Measurements from ENCODE around the gene TULP4.

The TULP4 gene

DNA sequence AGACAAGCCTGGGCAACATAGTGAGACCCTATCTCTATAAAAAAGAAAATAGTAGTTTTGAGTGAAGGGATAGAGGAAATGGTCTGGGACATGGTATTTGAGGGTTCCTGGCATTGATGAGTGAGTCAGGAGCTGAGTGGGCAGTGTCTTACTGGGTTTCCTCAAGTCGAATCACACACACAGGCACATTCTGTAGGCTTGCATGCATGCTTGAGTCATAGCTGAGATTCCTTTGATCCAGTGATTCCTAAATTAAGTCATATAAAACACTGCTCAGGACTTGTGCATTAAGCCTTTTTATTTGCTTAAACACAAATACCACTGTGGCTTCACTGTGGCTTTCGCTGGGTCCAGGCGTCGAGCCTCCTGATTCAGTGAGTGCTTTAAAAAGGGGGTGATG lies 175.8 kb downstream of the TULP4 start:
- Histone ChIP-seq H3K4me1 (ENCODE audit: insufficient read depth, low read length) (no peaks in the 10 kb centered on the region), H3K36me3 (ENCODE audit: insufficient read depth, low read length) (peaks cover 30% of the 10 kb centered on the region), H3K4me3 (ENCODE audit: low read length) (no peak overlapping the region), H2AFZ (ENCODE audit: low read depth, low read length) (no peak overlapping the region), H3K9me3 (ENCODE audit: low read length) (no peaks in the 10 kb centered on the region), H3K27me3 (ENCODE audit: insufficient read depth, low read length) (no peaks in the 10 kb centered on the region)

DNA sequence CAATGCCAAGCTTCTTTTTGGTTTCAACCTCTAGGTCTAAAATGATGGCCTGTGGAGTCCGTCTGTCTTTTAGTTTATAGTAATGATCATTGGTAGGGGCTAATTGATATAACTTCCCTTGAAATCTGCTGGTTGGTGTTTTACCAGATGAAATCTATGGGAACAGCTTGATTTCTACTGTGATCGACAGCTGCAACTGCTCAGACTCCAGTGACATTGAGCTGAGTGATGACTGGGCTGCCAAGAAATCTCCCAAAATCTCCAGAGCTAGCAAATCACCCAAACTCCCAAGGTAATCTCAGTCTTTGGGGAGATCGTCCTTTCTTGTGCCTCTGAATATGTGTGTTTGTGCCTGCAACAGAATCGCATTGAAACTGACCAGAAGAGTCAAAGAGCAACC lies 177.2 kb downstream of the TULP4 start:
- Histone ChIP-seq H3K36me3 (ENCODE audit: insufficient read depth, low read length) (peaks cover 26% of the 10 kb centered on the region), H3K9me3 (ENCODE audit: low read length) (no peaks in the 10 kb centered on the region), H2AFZ (ENCODE audit: low read depth, low read length) (no peak overlapping the region), H3K27me3 (ENCODE audit: insufficient read depth, low read length) (no peaks in the 10 kb centered on the region), H3K4me1 (ENCODE audit: insufficient read depth, low read length) (no peaks in the 10 kb centered on the region), H3K4me3 (ENCODE audit: low read length) (no peak overlapping the region)

DNA sequence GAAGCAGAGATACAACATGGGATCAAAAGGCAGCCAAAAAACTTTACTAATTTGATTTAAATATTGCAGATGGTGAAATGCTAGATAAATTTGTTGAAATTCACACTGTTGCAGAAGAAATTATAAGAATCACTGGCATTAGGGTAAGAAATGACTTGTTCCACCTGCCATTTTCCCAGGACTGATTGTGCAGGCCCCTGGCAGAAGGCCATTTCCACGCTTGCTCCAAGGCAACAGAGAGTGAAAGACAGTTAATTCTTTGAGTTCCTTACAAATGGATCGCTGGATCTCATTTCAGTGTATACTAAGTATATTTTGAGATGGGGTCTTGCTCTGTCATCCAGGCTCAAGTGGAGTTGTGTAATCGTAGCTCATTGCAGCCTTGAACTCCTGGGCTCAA lies 180.6 kb downstream of the TULP4 start:
- no peak overlapping the region for H3K4me3 ChIP-seq (ENCODE audit: low read length)
- H3K27me3 ChIP-seq (ENCODE audit: insufficient read depth, low read length): no peaks in the 10 kb centered on the region
- no peaks in the 10 kb centered on the region for H3K9me3 ChIP-seq (ENCODE audit: low read length)
- H3K36me3 ChIP-seq (ENCODE audit: insufficient read depth, low read length): peaks cover 31% of the 10 kb centered on the region
- H2AFZ ChIP-seq (ENCODE audit: low read depth, low read length): no peak overlapping the region
- no peaks in the 10 kb centered on the region for H3K4me1 ChIP-seq (ENCODE audit: insufficient read depth, low read length)

DNA sequence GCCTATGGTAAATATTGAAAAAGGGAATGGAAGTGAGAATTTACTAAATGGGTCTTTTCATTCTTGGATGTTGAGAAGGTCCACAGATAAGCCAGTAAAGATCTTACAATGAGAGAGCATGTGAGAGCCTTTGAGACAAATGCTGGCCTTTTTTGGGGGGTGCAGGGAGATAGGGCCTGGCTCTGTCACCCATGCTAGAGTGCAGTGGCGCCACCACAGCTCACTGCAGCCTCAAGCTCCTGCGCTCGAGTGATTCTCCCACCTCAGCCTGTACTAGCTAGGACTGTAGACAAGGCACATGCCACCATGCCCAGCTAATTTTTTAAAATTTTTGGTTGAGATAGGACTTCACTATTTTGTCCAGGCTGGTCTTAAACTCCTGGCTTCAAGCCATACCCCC lies 184.4 kb downstream of the TULP4 start:
- Histone ChIP-seq H3K4me3 (ENCODE audit: low read length) (no peak overlapping the region), H3K36me3 (ENCODE audit: insufficient read depth, low read length) (peaks cover 54% of the 10 kb centered on the region), H2AFZ (ENCODE audit: low read depth, low read length) (no peak overlapping the region), H3K27me3 (ENCODE audit: insufficient read depth, low read length) (no peaks in the 10 kb centered on the region), H3K4me1 (ENCODE audit: insufficient read depth, low read length) (no peaks in the 10 kb centered on the region), H3K9me3 (ENCODE audit: low read length) (no peaks in the 10 kb centered on the region)

DNA sequence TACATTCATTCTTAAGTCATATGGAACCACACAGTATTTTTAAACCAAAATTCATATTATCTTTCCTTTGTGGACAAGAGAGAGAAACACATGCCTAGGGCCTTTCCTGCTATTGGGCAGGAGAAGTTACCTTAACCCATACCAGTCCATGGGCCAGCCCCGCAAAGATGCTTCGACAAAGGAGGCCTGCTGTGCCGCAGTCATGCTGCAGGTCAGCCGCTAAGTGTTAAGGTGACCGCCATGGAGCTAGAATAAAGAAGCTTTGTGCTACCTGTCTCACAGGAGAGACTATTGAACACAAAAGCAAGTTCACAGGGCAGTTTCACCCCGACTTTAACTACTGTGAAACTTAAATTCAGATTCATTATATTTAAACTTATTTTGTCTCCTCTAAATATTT lies 185.4 kb downstream of the TULP4 start:
- no peaks in the 10 kb centered on the region for H3K4me1 ChIP-seq (ENCODE audit: insufficient read depth, low read length)
- no peaks in the 10 kb centered on the region for H3K27me3 ChIP-seq (ENCODE audit: insufficient read depth, low read length)
- no peak overlapping the region for H3K4me3 ChIP-seq (ENCODE audit: low read length)
- H2AFZ ChIP-seq (ENCODE audit: low read depth, low read length): no peak overlapping the region
- H3K9me3 ChIP-seq (ENCODE audit: low read length): no peaks in the 10 kb centered on the region
- peaks cover 60% of the 10 kb centered on the region for H3K36me3 ChIP-seq (ENCODE audit: insufficient read depth, low read length)

DNA sequence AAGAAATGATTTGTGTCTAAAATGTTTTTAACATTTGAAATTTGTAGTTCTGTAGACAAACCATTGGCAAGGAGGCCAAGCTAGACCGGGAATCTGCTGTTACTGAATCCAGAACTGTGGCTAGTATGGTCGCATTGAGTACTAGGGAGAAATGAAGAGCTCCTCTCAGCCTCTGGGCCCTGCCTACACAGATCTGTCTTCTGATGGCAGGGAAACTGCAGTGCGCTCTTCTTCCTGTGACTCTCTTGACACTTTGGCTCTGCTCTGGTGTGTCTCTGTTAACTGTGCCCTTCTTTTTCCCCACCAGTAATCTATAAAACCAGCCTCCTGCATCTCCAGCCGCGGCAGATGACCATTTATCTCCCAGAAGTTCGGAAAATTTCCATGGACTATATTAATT lies 186.1 kb downstream of the TULP4 start:
- H3K27me3 ChIP-seq (ENCODE audit: insufficient read depth, low read length): no peaks in the 10 kb centered on the region
- no peak overlapping the region for H3K4me3 ChIP-seq (ENCODE audit: low read length)
- no peaks in the 10 kb centered on the region for H3K4me1 ChIP-seq (ENCODE audit: insufficient read depth, low read length)
- H3K9me3 ChIP-seq (ENCODE audit: low read length): no peaks in the 10 kb centered on the region
- no peak overlapping the region for H2AFZ ChIP-seq (ENCODE audit: low read depth, low read length)
- peaks cover 67% of the 10 kb centered on the region for H3K36me3 ChIP-seq (ENCODE audit: insufficient read depth, low read length)

DNA sequence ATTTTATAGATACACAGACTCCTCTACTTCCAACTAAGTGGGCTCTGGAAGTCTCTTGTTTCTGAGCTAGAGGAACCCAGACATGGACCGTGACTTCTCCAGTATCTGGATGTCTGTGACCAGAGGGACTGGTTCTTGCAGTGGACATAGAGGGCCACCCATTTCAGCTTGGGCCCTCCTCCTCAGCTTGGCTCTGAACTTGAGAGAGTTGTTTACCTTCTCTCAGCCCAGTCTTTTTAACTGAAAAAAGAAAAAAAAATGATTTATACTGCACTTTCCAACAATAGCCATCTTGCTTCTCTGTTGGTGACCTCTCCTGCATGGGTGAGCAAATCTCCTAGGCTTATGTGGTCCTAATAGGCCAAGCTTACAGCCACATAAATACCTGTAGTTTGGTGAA lies 187.3 kb downstream of the TULP4 start:
- Histone ChIP-seq H3K36me3 (ENCODE audit: insufficient read depth, low read length) (peaks cover 66% of the 10 kb centered on the region), H3K4me1 (ENCODE audit: insufficient read depth, low read length) (no peaks in the 10 kb centered on the region), H3K27me3 (ENCODE audit: insufficient read depth, low read length) (no peaks in the 10 kb centered on the region), H3K4me3 (ENCODE audit: low read length) (no peak overlapping the region), H2AFZ (ENCODE audit: low read depth, low read length) (no peak overlapping the region), H3K9me3 (ENCODE audit: low read length) (no peaks in the 10 kb centered on the region)

DNA sequence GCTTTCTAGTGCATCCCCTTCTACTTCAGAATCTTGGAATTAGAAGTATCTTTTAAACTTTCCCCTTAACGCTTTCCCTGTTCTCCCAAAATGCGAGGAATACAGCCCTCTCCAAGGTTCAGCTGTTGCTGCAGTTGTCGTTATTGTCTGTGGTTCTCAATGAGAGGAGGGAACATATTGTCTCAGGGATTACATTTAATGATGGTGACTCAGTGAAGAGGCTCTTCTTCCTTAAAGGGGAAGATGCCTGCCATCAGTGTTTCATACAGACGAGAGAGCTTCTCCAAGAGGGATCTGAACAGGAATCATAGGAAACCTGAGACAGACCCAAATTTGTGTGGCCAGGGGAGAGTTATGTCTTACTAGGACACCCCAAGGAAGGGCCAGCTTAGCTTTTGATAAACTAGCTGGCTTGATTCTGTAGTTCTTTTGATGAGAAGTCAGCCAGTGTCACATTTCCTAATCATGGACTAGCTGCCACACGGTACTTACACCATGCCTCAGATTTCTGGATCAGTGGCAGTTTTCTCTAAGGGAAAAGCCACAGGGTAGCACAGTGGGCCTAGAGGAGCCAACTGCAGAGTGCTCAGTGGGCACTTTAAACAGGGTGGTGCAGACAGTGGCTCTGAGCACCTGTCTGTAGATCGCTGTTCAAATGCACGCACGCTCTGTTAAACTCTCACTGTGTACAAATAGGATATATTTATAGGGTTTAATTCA lies 187.9 kb downstream of the TULP4 start:
- no peaks in the 10 kb centered on the region for H3K27me3 ChIP-seq (ENCODE audit: insufficient read depth, low read length)
- no peak overlapping the region for H3K4me3 ChIP-seq (ENCODE audit: low read length)
- no peaks in the 10 kb centered on the region for H3K9me3 ChIP-seq (ENCODE audit: low read length)

DNA sequence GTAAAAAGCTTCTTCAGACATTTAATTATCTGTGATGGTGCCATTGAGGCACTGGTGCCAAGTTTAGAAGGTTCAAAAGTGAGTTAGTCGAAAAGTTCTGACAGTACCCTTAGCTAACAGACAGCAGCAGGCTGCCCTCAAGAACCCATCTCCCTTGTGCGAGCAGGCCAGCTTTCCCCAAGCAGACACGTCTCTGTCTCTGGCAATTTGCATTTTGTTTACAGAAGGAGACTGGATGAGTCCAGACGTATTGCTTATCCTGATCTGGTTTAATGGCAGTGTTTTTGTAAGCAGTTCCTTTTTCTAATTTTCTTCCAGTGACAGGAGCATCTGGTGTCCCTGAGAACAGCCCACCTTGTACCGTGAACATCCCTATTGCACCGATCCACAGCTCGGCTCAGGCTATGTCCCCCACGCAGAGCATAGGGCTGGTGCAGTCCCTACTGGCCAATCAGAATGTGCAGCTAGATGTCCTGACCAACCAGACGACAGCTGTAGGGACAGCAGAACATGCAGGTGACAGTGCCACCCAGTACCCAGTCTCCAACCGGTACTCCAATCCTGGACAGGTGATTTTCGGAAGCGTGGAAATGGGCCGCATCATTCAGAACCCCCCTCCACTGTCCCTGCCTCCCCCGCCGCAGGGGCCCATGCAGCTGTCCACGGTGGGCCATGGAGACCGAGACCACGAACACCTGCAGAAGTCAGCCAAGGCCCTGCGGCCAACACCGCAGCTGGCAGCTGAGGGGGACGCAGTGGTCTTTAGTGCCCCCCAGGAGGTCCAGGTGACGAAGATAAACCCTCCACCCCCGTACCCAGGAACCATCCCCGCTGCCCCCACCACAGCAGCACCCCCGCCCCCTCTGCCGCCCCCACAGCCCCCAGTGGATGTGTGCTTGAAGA lies 189.3 kb downstream of the TULP4 start:
- Histone ChIP-seq H3K36me3 (ENCODE audit: insufficient read depth, low read length) (peaks cover 65% of the 10 kb centered on the region), H3K27me3 (ENCODE audit: insufficient read depth, low read length) (no peaks in the 10 kb centered on the region), H2AFZ (ENCODE audit: low read depth, low read length) (no peak overlapping the region), H3K4me1 (ENCODE audit: insufficient read depth, low read length) (no peaks in the 10 kb centered on the region), H3K4me3 (ENCODE audit: low read length) (no peak overlapping the region), H3K9me3 (ENCODE audit: low read length) (no peaks in the 10 kb centered on the region)

More for the DNA sequence above, 187.9 kb downstream of the TULP4 start:
- no peaks in the 10 kb centered on the region for H3K4me1 ChIP-seq (ENCODE audit: insufficient read depth, low read length)
- no peak overlapping the region for H2AFZ ChIP-seq (ENCODE audit: low read depth, low read length)
- peaks cover 64% of the 10 kb centered on the region for H3K36me3 ChIP-seq (ENCODE audit: insufficient read depth, low read length)

DNA sequence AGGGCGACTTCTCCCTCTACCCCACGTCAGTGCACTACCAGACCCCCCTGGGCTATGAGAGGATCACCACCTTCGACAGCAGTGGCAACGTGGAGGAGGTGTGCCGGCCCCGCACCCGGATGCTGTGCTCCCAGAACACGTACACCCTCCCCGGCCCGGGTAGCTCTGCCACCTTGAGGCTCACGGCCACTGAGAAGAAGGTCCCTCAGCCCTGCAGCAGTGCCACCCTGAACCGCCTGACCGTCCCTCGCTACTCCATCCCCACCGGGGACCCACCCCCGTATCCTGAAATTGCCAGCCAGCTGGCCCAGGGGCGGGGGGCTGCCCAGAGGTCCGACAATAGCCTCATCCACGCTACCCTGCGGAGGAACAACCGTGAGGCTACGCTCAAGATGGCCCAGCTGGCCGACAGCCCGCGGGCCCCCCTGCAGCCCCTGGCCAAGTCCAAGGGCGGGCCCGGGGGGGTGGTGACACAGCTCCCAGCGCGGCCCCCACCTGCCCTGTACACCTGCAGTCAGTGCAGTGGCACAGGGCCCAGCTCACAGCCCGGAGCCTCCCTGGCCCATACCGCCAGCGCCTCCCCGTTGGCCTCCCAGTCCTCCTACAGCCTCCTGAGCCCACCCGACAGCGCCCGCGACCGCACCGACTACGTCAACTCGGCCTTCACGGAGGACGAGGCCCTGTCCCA lies 190.1 kb downstream of the TULP4 start:
- H3K36me3 ChIP-seq (ENCODE audit: insufficient read depth, low read length): peaks cover 71% of the 10 kb centered on the region

DNA sequence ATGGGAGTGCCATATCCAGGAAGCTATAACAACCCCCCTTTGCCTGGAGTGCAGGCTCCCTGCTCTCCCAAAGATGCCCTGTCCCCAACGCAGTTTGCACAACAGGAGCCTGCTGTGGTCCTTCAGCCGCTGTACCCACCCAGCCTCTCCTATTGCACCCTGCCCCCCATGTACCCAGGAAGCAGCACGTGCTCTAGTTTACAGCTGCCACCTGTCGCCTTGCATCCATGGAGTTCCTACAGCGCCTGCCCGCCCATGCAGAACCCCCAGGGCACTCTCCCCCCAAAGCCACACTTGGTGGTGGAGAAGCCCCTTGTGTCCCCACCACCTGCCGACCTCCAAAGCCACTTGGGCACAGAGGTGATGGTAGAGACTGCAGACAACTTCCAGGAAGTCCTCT lies 191.0 kb downstream of the TULP4 start:
- no peak overlapping the region for H3K4me3 ChIP-seq (ENCODE audit: low read length)
- H3K4me1 ChIP-seq (ENCODE audit: insufficient read depth, low read length): no peaks in the 10 kb centered on the region
- H2AFZ ChIP-seq (ENCODE audit: low read depth, low read length): no peak overlapping the region
- H3K27me3 ChIP-seq (ENCODE audit: insufficient read depth, low read length): no peaks in the 10 kb centered on the region
- H3K36me3 ChIP-seq (ENCODE audit: insufficient read depth, low read length): peaks cover 69% of the 10 kb centered on the region
- H3K9me3 ChIP-seq (ENCODE audit: low read length): no peaks in the 10 kb centered on the region

More for the DNA sequence above, 190.1 kb downstream of the TULP4 start:
- H3K9me3 ChIP-seq (ENCODE audit: low read length): no peaks in the 10 kb centered on the region
- H3K4me1 ChIP-seq (ENCODE audit: insufficient read depth, low read length): no peaks in the 10 kb centered on the region
- H3K4me3 ChIP-seq (ENCODE audit: low read length): no peak overlapping the region
- H3K27me3 ChIP-seq (ENCODE audit: insufficient read depth, low read length): no peaks in the 10 kb centered on the region
- no peak overlapping the region for H2AFZ ChIP-seq (ENCODE audit: low read depth, low read length)

DNA sequence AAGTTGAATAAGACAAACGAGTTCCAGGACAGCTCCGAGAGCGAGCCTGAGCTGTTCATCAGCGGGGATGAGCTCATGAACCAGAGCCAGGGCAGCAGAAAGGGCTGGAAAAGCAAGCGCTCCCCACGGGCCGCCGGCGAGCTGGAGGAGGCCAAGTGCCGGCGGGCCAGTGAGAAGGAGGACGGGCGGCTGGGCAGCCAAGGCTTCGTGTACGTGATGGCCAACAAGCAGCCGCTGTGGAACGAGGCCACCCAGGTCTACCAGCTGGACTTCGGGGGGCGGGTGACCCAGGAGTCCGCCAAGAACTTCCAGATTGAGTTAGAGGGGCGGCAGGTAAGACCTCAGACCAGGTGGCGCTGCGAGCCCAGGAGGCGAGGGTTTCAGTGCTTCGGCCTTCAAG lies 191.6 kb downstream of the TULP4 start:
- Histone ChIP-seq H3K27me3 (ENCODE audit: insufficient read depth, low read length) (no peaks in the 10 kb centered on the region), H2AFZ (ENCODE audit: low read depth, low read length) (no peak overlapping the region), H3K4me1 (ENCODE audit: insufficient read depth, low read length) (no peaks in the 10 kb centered on the region), H3K4me3 (ENCODE audit: low read length) (no peak overlapping the region), H3K36me3 (ENCODE audit: insufficient read depth, low read length) (peaks cover 63% of the 10 kb centered on the region), H3K9me3 (ENCODE audit: low read length) (no peaks in the 10 kb centered on the region)

DNA sequence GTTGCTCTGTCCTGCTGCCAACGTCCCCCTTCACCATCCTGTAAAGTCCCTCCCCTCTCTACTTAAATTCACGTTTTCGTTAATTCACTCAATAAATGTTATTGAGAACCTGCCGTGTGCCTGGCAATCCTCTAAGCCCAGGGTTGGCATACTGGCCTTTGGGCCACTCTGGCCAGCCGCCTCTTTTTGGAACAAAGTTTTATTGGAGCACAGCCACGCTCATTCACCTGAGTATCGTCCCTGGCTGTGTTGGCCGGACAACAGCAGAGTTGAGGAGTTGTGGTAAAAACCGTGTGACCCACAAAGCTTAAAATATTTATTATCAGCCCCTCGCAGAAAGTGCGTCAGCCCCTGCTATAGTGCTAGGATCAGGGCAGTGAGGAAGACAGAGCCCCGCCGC lies 192.9 kb downstream of the TULP4 start:
- no peak overlapping the region for H2AFZ ChIP-seq (ENCODE audit: low read depth, low read length)
- peaks cover 51% of the 10 kb centered on the region for H3K36me3 ChIP-seq (ENCODE audit: insufficient read depth, low read length)
- no peaks in the 10 kb centered on the region for H3K4me1 ChIP-seq (ENCODE audit: insufficient read depth, low read length)
- no peaks in the 10 kb centered on the region for H3K9me3 ChIP-seq (ENCODE audit: low read length)
- H3K4me3 ChIP-seq (ENCODE audit: low read length): no peak overlapping the region
- H3K27me3 ChIP-seq (ENCODE audit: insufficient read depth, low read length): no peaks in the 10 kb centered on the region
